ENCODE data around the gene C20orf204.
"Not testable (repeated sequence)": the region's sequence is repeated elsewhere in the genome, so short reads cannot be mapped to it uniquely, and the experiment has no call there.

Gene C20orf204

DNA sequence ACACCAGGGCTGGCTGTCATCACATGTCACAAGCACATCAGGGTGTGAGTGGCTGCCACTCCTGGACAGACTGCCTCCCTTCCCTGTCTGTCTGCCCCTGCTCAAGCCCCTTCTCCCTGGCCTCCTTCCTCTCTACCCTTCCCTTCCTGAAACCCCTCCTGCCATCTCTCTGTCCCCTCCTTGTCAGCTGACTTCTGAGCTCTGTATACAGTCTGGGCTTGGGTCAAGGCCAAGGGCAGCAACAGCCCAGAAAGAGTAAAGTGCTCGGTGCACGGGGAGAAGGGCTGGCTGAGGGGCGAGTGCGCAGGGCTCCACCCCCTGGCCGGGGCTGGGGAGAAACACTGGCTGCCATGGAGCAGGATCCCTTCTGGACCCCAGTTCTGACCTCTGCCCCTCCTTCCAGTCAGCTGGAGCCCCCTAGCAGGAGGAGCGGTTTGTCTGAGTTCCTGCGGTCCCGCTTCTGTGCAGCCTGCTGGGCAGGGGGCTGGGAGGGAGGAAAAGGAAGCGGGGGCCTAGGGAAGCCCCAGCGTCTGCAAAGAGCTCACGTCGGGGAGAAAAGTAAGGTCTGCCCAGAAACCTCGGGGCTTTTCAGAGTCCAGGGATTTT lies 46.2 kb downstream of the C20orf204 start:
- DNase-seq: no peak

DNA sequence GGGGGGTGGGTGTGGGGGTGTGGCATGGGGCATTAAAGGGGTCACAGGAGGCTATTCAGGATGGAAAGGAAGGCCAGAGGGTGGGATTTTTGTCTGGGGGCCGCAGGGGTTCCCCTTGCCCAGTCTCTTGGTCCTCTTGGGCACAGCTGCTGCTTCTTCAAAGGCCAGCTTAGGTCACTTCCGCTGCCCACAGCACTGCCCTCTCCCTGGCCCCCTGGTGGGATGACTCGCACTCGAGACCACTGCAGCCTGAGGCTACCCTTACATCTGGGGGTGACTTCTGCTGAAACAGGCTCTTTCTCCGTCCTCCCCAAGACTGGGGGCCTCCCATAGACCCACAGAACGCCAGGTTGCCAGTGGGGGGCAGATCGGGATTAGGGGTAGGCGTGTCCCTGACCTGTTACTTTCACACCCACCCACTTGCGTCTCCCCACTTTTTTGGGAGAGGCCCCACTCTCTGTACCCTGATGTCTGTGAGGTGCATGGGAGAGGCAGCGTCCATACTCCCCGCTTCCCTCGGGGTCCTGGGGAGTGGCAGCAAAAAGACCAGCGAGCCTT lies 46.9 kb downstream of the C20orf204 start:
- DNase-seq: peak in 3 of 51 donors; percentile 10 to 22 (median 21)

DNA sequence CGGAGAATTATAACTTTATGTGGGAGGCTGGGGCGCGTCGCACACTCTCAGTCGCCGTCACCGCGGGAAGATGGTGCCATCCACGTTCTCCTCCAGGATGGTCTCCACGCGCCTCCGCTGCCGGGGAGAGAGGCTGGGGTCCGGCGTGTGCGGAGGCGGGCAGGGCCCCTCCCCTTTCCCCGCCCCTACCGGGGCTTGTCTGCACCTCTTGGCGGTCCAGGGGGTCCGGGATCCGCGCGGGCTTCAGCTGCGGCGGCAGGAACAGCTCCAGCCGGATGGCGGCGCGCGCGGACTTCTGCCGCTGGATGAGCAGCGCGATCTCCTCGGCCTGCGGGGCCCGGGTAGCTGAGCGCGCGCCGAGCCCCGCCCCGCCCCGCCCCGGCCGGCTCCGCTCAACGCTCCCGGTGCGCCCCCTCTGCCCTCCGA lies 47.4 kb downstream of the C20orf204 start:
- DNase-seq: peak in 40 of 51 donors; percentile 14 to 82 (median 50)

DNA sequence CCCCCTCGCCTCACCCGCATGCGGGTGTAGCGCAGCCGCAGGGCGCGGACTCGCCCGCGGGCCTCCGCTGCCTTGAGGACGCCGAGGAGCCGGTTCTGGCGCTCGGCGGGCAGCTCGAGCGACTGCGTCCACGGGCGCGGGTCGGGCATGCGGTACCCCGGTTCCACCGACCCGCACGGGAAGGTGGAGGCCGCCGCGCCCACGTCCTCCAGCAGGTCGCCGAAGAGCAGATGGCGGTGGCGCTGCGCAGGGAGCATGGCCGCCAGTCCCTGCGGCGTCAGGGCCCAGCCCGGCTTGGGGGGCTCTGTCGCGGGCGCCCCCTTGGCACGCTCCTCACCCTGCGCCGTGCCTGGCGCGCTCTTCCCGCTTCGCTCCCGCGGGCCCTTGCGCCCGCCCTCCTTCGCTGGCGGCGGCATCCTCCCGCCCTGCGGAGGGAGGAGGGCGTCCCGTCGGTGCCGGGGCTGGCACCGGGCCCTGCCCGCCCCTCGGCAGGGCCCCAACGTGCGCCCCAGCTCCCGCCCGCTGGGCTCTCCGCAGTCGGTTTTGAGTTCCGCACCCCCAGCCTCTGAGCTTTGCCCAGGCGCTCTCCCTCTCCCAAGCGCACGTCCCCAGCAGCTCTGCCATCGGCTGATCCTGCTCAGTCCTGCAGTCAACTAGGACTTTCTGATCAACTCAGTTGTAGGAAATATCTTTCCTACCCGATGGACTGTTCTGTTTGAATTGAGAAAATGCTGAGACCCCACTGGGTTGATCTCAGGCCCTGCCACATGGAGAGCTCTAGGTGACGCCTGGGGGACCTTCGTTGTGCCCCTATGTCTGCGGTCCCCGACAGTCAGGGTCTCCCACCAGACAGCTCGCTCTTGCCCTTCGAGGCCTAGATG lies 48.1 kb downstream of the C20orf204 start, which contains the start of gene LKAAEAR1:
LKAAEAR1 (minus strand) TSS at position 595 of the 881 bp plus-strand sequence; CDS start at position 416, 179 bp downstream.
- no peak for DNase-seq

DNA sequence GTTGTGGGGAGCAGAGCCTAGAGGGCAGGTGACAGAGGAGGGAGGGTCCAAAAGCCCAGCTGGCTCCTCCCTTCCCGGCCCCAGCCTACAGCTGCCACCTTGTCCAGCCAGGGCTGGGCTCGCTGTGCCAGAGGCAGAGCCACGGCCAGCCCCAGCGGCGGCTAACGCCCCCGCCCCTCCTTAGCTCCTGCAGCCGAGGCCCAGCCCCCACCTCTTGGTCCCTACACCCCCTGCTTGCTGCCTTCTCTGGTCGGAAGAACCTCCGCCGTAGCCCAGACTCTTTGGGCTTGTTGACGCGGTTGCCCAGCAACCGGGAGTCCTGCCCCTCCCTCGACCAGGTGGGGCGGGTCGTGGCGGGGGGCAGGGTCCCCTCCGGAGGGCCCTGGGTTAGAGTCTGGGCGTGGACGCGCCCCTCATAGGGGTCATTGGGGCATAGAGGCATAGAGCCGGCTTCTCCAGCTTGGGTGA lies 48.7 kb downstream of the C20orf204 start:
- no peak for DNase-seq

DNA sequence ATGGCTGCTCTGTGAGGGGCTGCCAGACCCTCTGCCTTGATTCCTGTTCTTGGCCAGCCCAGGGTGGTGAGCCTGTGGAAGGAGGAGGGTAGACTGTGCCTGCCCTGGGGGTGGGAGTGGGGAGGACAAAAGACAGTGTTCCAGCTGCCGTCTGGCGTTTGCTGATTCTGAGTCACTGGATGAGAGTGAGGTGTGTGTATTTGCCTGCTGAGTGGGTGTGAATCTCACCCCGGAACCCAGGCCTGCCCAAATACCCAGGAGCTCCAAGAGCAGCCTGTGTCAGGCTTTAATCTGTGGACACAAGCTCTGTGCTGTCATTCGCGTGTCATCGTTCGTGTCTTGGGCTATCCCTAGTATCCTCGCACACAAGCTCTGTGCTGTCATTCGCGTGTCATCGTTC lies 50.8 kb downstream of the C20orf204 start:
- DNase-seq: no peak

DNA sequence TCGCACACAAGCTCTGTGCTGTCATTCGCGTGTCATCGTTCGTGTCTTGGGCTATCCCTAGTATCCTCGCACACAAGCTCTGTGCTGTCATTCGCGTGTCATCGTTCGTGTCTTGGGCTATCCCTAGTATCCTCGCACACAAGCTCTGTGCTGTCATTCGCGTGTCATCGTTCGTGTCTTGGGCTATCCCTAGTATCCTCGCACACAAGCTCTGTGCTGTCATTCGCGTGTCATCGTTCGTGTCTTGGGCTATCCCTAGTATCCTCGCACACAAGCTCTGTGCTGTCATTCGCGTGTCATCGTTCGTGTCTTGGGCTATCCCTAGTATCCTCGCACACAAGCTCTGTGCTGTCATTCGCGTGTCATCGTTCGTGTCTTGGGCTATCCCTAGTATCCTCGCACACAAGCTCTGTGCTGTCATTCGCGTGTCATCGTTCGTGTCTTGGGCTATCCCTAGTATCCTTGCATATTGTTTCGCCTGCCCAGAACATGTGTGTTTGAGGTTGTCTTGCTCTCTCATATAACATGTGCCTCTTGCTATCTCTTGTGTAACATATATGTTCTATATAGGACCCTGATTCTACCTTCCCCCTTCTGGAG lies 51.3 kb downstream of the C20orf204 start:
- DNase-seq: not testable (repeated sequence)

DNA sequence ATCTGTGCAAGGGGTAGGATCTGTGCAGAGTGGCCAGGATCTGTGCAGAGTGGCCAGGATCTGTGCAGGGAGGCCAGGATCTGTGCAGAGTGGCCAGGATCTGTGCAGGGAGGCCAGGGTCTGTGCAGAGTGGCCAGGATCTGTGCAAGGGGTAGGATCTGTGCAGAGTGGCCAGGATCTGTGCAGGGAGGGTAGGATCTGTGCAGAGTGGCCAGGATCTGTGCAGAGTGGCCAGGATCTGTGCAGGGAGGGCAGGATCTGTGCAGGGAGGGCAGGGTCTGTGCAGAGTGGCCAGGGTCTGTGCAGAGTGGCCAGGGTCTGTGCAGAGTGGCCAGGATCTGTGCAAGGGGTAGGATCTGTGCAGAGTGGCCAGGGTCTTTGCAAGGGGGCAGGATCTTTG lies 52.6 kb downstream of the C20orf204 start:
- DNase-seq: not testable (repeated sequence)

Data from hypothalamus (tissue), 51 donors.